Measurements from ENCODE around the gene CHRFAM7A.
"Not testable (repeated sequence)": the region's sequence is repeated elsewhere in the genome, so short reads cannot be mapped to it uniquely, and the experiment has no call there.

The CHRFAM7A gene

GRCh38 chr15:30315704-30316103 is 77.6 kb downstream of the CHRFAM7A start:
- DNase-seq: not testable (repeated sequence)

- DNase-seq: not testable (repeated sequence)
Observed at GRCh38 chr15:30310575-30310974, 82.8 kb downstream of the CHRFAM7A start.

Measured in fibroblast of skin of right biceps (primary cell).